ENCODE measurements around the gene ADAMTS8.

GRCh38 chr11:130403271-130403804, 25.1 kb downstream of the ADAMTS8 start:
- TF ChIP-seq, protein P1, sequence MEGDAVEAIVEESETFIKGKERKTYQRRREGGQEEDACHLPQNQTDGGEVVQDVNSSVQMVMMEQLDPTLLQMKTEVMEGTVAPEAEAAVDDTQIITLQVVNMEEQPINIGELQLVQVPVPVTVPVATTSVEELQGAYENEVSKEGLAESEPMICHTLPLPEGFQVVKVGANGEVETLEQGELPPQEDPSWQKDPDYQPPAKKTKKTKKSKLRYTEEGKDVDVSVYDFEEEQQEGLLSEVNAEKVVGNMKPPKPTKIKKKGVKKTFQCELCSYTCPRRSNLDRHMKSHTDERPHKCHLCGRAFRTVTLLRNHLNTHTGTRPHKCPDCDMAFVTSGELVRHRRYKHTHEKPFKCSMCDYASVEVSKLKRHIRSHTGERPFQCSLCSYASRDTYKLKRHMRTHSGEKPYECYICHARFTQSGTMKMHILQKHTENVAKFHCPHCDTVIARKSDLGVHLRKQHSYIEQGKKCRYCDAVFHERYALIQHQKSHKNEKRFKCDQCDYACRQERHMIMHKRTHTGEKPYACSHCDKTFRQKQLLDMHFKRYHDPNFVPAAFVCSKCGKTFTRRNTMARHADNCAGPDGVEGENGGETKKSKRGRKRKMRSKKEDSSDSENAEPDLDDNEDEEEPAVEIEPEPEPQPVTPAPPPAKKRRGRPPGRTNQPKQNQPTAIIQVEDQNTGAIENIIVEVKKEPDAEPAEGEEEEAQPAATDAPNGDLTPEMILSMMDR (IDR thresholded peaks at IDR 0.05; ENCODE audit: extremely low read depth in 1 of 2, insufficient read depth in 1 of 2, low read depth in 1 of 2, low read length in 2 of 2): no peak
- TF ChIP-seq POLR2A (IDR thresholded peaks at IDR 0.05; ENCODE audit: low read depth, low read length) (no peak), MYC (IDR thresholded peaks at IDR 0.05; ENCODE audit: low read depth, low read length) (no peak), POLR2AphosphoS5 (IDR thresholded peaks at IDR 0.05; ENCODE audit: insufficient read depth, low read depth, low read length) (no peak), EZH2 (IDR thresholded peaks at IDR 0.05; ENCODE audit: borderline replicate concordance, low read depth, low read length, severe bottlenecking) (no peak)

Measured in endothelial cell of umbilical vein (primary cell).